Naive thymus-derived CD8-positive, alpha-beta T cell (primary cell): Measurements from ENCODE around the gene GCFC2. TPM values are rescaled to one million over a fixed set of nuclear protein-coding genes. Genes with fewer than 3 reads are reported as not detected.
"Not testable (repeated sequence)": the region's sequence is repeated elsewhere in the genome, so short reads cannot be mapped to it uniquely, and the experiment has no call there.

ENCODE experiments used
- ATAC-seq, 2 donors: fragments of 150-1000 bp; cut with Tn5 transposase in 1 of 2; sonication (Bioruptor Pico), chemical (Tn5 transposase) in 1 of 2; 1 replicate in 1 of 2; 2 replicates in 1 of 2; pipeline ENCODE4 v1.10.0; 2021; ENCODE audit warnings: mild to moderate bottlenecking in 2 of 2, moderate library complexity in 2 of 2
- POLR2A ChIA-PET: fragments of 350-600 bp; sonication (Branson Sonifier 250); formaldehyde crosslinking; loops from one replicate; lab custom pipeline; 2021; ENCODE audit warnings: antibody characterized with exemption; lab: Charles Lee
- DNase-seq, 10 donors: peaks; one replicate each; pipeline versions ENCODE4 v3.0.0 to v3.0.0-alpha.2; 2020 to 2022
- H3K27ac Mint-ChIP-seq, 10 donors: one replicate each; pipeline ENCODE4 v1.8.0; 2020 to 2022; ENCODE audit warnings: mild to moderate bottlenecking in 10 of 10, mixed read lengths in 10 of 10, moderate library complexity in 4 of 10, inconsistent platforms in 1 of 10
- H3K27me3 Mint-ChIP-seq, 5 donors: one replicate each; pipeline ENCODE4 v1.8.0; 2021 to 2022; ENCODE audit warnings: mixed read lengths in 5 of 5
- H3K36me3 Mint-ChIP-seq, 3 donors: one replicate each; pipeline ENCODE4 v1.8.0; 2020 to 2022; ENCODE audit warnings: mixed read lengths in 3 of 3, mild to moderate bottlenecking in 2 of 3, inconsistent platforms in 1 of 3
- H3K4me1 Mint-ChIP-seq, 4 donors: one replicate each; pipeline ENCODE4 v1.8.0; 2021 to 2022; ENCODE audit warnings: mixed read lengths in 4 of 4
- H3K4me3 Mint-ChIP-seq, 10 donors: one replicate each; pipeline ENCODE4 v1.8.0; 2020 to 2022; ENCODE audit warnings: mild to moderate bottlenecking in 10 of 10, mixed read lengths in 10 of 10, moderate library complexity in 6 of 10, inconsistent platforms in 1 of 10
- H3K9me3 Mint-ChIP-seq, 9 donors: one replicate each; pipeline ENCODE4 v1.8.0; 2020 to 2022; ENCODE audit warnings: mixed read lengths in 9 of 9, mild to moderate bottlenecking in 3 of 9, inconsistent platforms in 1 of 9, moderate library complexity in 1 of 9
- polyA plus RNA-seq, 3 donors: library from polyadenylated mRNA; unstranded; fragments of 300-500 nt; fragmentation: Illumina TruSeq; gene quantifications; one replicate each; pipeline ENCODE4 v1.2.3, GENCODE V29; 2021
- total RNA-seq, 8 experiments: library from RNA in 2 of 8; stranded (reverse) in 2 of 8; gene quantifications; one replicate each; pipeline ENCODE4 v1.2.3 and lab custom pipeline; 2021 to 2026

The GCFC2 gene
- total and polyA plus RNA-seq, 5 experiments from 2014 or later: 27.1 to 41.0 (median 34.5) TPM

- peaks cover 0 to 6% (median 4%) of the 10 kb centered on the region in 4 donors for H3K4me1 Mint-ChIP-seq
- H3K9me3 Mint-ChIP-seq: no peaks in the 10 kb centered on the region
- DNase-seq: no peak
- no peaks in the 10 kb centered on the region for H3K27me3 Mint-ChIP-seq
- H3K36me3 Mint-ChIP-seq: peaks cover 0 to 45% (median 4%) of the 10 kb centered on the region in 3 donors
- POLR2A ChIA-PET: no interaction called here
- no peak for ATAC-seq
- no peak overlapping the region for H3K4me3 Mint-ChIP-seq
- H3K27ac Mint-ChIP-seq: peak overlapping the region in 2 of 10 donors; percentile 34 to 35
Observed at GRCh38 chr2:75675908-75676307, 34.8 kb downstream of the GCFC2 start.

- H3K36me3 Mint-ChIP-seq: peaks cover 0 to 45% (median 7%) of the 10 kb centered on the region in 3 donors
- H3K4me1 Mint-ChIP-seq, H3K27ac Mint-ChIP-seq, ATAC-seq, H3K27me3 Mint-ChIP-seq, H3K9me3 Mint-ChIP-seq, H3K4me3 Mint-ChIP-seq, DNase-seq, POLR2A ChIA-PET: not testable (repeated sequence)
Observed at GRCh38 chr2:75675423-75675822, 35.3 kb downstream of the GCFC2 start.

DNA sequence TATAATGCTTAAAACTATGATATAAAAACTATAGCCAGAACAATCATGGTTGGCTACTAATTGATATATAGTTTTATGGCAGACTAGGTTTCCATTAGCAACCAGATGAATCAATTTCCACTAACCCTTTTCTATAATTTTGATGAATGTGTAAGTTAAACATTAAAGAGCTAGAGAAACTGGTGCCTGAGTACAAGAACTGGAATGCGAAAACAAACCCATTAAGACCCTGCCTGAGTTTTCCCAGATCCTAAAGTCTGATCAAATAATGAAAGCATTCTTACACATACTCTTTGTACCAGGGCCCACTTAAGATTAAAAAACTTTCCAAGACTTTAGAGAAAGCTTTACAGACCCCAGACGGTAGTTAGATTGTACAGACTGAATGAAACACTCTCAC, 42.8 kb downstream of the GCFC2 start:
- no peak for DNase-seq
- peaks cover 0 to 1% (median 0%) of the 10 kb centered on the region in 4 donors for H3K4me1 Mint-ChIP-seq
- peak overlapping the region in 2 of 10 donors; percentile 55 to 63 for H3K27ac Mint-ChIP-seq
- H3K27me3 Mint-ChIP-seq: no peaks in the 10 kb centered on the region
- POLR2A ChIA-PET: no interaction called here
- H3K9me3 Mint-ChIP-seq: no peaks in the 10 kb centered on the region
- ATAC-seq: no peak
- H3K4me3 Mint-ChIP-seq: no peak overlapping the region
- H3K36me3 Mint-ChIP-seq: peaks cover 0 to 62% (median 22%) of the 10 kb centered on the region in 3 donors

DNA sequence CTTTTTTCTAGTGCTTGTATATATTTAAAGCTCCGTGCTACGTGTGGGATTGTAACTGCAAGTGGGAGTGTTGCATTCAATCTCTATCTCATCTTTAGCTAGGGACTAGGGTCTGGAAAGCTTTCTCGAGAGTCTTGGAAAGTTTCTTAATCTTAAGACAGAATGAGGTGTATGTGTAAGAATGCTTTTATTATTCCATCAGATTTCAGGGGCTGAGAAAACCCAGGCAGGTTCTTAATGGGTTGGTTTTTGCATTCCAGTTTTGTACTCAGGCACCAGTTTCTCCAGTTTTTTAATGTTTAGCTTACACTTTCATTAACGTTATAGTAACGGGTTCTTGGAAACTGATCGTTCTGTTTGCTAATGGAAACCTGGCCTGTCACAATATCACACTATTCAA, 43.8 kb downstream of the GCFC2 start:
- no peaks in the 10 kb centered on the region for H3K9me3 Mint-ChIP-seq
- ATAC-seq (no peak), DNase-seq (no peak)
- H3K4me3 Mint-ChIP-seq: no peak overlapping the region
- H3K27me3 Mint-ChIP-seq: no peaks in the 10 kb centered on the region
- H3K27ac Mint-ChIP-seq: peak overlapping the region in 1 of 10 donors; percentile 26
- peaks cover under 1 to 66% (median 29%) of the 10 kb centered on the region in 3 donors for H3K36me3 Mint-ChIP-seq
- POLR2A ChIA-PET: no interaction called here
- H3K4me1 Mint-ChIP-seq: peaks cover 0 to 2% (median 0%) of the 10 kb centered on the region in 4 donors

- H3K4me1 Mint-ChIP-seq: peaks cover 8 to 28% (median 19%) of the 10 kb centered on the region in 4 donors
Observed at GRCh38 chr2:75657798-75658197, 52.9 kb downstream of the GCFC2 start.

GRCh38 chr2:75656563-75656962, 54.2 kb downstream of the GCFC2 start:
- H3K4me3 Mint-ChIP-seq: no peak overlapping the region
- H3K4me1 Mint-ChIP-seq: peaks cover 8 to 30% (median 19%) of the 10 kb centered on the region in 4 donors

More at GRCh38 chr2:75657798-75658197, 52.9 kb downstream of the GCFC2 start:
- ATAC-seq (no peak), DNase-seq (no peak)
- Mint-ChIP-seq H3K27me3 (no peaks in the 10 kb centered on the region), H3K36me3 (peaks cover 65 to 94% (median 85%) of the 10 kb centered on the region in 3 donors), H3K9me3 (peaks cover 0 to 27% (median 18%) of the 10 kb centered on the region in 9 donors), H3K4me3 (no peak overlapping the region), H3K27ac (no peak overlapping the region)
- POLR2A ChIA-PET: no interaction called here

DNA sequence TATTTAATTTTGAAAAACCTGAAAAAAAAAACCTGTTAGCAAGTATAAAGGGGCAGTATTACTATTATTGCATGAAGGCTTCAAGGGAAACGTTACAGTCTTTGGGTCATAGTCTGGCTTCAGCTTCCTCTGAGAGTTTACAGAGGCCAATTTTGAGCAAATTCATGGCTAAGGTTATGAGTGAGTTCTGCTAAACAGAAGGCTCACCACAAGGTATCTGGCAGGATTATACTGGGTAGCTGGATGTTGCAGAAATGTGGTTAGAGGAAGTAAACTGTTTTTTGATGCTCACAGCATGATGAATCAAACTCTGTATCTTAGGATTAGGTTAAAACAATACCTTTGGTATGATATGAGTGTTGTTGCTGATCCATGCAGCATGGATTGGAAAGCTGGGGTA, 54.9 kb downstream of the GCFC2 start:
- Mint-ChIP-seq H3K4me1 (peaks cover 11 to 34% (median 22%) of the 10 kb centered on the region in 4 donors), H3K27me3 (no peaks in the 10 kb centered on the region), H3K4me3 (no peak overlapping the region), H3K9me3 (peaks cover 0 to 27% (median 18%) of the 10 kb centered on the region in 9 donors), H3K27ac (peak overlapping the region in 1 of 10 donors; percentile 51), H3K36me3 (peaks cover 58 to 94% (median 78%) of the 10 kb centered on the region in 3 donors)
- ATAC-seq (no peak), DNase-seq (no peak)
- POLR2A ChIA-PET: no interaction called here

More at GRCh38 chr2:75656563-75656962, 54.2 kb downstream of the GCFC2 start:
- ATAC-seq: no peak
- Mint-ChIP-seq H3K27ac (peak overlapping the region in 1 of 10 donors; percentile 16), H3K9me3 (peaks cover 0 to 27% (median 18%) of the 10 kb centered on the region in 9 donors), H3K36me3 (peaks cover 61 to 93% (median 82%) of the 10 kb centered on the region in 3 donors), H3K27me3 (no peaks in the 10 kb centered on the region)
- DNase-seq: no peak
- POLR2A ChIA-PET: no interaction called here

DNA sequence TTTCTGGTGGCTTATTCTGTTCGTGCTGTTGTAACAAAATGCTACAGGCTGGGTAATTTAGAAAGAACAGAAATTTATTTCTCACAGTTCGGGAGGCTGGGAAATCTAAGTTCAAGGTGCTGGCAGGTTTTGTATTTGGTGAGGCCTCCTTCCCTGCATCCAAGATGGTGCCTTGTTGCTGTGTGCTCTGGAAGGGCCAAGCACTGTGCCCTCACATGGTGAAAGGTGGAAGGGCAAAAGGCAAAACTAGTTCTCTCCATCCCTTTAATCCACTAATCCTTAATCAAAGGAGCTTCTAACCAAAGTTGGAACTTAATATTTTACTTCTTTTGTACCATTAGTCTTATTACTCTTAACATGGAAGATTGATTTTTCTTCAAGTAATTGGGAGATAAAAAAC, 56.7 kb downstream of the GCFC2 start:
- Mint-ChIP-seq H3K4me1 (peaks cover 21 to 48% (median 28%) of the 10 kb centered on the region in 4 donors), H3K36me3 (peaks cover 46 to 95% (median 64%) of the 10 kb centered on the region in 3 donors), H3K4me3 (no peak overlapping the region), H3K9me3 (peaks cover 0 to 12% (median 6%) of the 10 kb centered on the region in 9 donors), H3K27me3 (no peaks in the 10 kb centered on the region), H3K27ac (peak overlapping the region in 4 of 10 donors; percentile 36 to 66 (median 38))
- POLR2A ChIA-PET: no interaction called here
- no peak for ATAC-seq
- DNase-seq: no peak

- H3K4me3 Mint-ChIP-seq: peak overlapping the region; percentile 93 to 97 (median 95)
- peaks cover 13 to 47% (median 34%) of the 10 kb centered on the region in 4 donors for H3K4me1 Mint-ChIP-seq
- ATAC-seq (no peak), DNase-seq (no peak)
- peaks cover 0 to 3% (median 0%) of the 10 kb centered on the region in 9 donors for H3K9me3 Mint-ChIP-seq
- POLR2A ChIA-PET: interaction anchor here (0.9 kb wide), 1 partner anchor 21 kb away, joined by 3 read pairs; no protein-coding TSS in a partner anchor
- H3K36me3 Mint-ChIP-seq: peaks cover 3 to 43% (median 9%) of the 10 kb centered on the region in 3 donors
- peak overlapping the region in 9 of 10 donors; percentile 86 to 96 (median 94) for H3K27ac Mint-ChIP-seq
- H3K27me3 Mint-ChIP-seq: peaks cover 0 to 2% (median 0%) of the 10 kb centered on the region in 5 donors
Observed at GRCh38 chr2:75647771-75648170, 62.9 kb downstream of the GCFC2 start.

DNA sequence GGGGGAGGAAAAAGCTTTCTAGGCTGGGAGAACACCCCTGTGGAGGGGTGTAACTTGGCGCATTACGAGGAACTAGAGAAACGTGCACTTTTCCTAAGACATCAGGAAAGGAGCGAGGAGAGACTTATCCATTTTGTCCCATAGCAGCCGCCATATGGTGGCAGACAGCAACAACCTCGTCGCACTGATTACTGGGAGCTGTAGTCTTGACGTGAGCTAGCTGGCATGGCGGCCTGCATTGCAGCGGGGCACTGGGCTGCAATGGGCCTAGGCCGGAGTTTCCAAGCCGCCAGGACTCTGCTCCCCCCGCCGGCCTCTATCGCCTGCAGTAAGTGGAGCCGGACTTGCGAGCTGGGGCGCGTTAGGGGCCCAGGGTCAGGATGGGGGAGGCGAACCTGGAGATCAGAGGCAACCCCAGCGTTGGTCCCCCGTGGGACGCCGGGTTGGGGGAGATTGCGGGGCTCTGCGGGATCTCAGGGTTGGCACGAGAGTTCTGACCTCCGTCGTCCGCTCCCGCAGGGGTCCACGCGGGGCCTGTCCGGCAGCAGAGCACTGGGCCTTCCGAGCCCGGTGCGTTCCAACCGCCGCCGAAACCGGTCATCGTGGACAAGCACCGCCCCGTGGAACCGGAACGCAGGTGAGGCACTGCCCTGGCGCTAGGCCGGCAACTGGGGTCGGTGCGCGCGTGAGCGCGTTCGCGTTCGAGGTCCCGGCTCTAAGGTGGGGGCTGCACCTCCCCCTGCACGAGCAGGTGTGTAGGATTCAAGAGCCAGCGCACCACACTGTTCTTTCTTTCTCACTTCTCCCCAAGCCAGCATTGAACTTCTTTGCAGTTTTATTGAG, 63.9 kb downstream of the GCFC2 start, which contains the start of gene MRPL19:
TSS of gene MRPL19 (plus strand) at position 201 of the 843 bp plus-strand sequence. CDS start at position 226, 25 bp downstream.
- ATAC-seq (peak; percentile 95 to 98), DNase-seq (peak; percentile 49 to 86 (median 72))
- Mint-ChIP-seq H3K9me3 (peaks cover 0 to 3% (median 0%) of the 10 kb centered on the region in 9 donors), H3K4me3 (peak within 1 kb of the TSS; percentile 93 to 97 (median 95)), H3K4me1 (peaks cover 13 to 44% (median 33%) of the 10 kb centered on the region in 4 donors), H3K27me3 (peaks cover 0 to 2% (median 0%) of the 10 kb centered on the region in 5 donors), H3K36me3 (peaks cover 3 to 35% (median 3%) of the 10 kb centered on the region in 3 donors), H3K27ac (peak within 1 kb of the TSS; percentile 86 to 96 (median 94))
- POLR2A ChIA-PET: interaction anchor here (0.6 to 1.5 kb wide), 2 partner anchors 64 to 807 kb away, joined by 3 to 13 read pairs; partner anchors contain the start of gene GCFC2

DNA sequence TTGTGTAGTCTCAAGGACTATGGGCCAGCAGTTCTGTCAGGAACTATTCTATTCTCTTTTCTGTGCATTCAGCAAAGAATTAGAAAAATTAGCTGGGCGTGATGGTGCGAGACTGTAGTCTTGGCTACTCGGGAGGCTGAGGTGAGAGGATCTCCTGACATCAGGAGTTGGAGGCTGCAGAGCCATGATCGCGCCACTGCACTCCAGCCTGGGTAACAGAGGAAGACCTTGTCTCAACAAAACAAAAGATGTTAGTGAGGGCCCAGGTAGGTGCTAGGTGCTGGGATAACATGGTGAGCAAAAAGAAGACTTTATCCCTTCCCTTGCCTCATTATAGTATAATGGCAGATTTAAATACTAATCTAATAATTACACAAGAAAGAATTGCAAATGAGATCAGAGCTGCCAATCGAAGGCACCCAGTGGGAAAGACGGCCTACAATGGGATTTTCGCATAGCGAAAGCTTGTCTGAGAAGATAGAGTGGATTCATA, 64.6 kb downstream of the GCFC2 start:
- POLR2A ChIA-PET: interaction anchor here (1.5 kb wide), 1 partner anchor 64 kb away, joined by 13 read pairs; the partner anchor contains the start of gene GCFC2
- Mint-ChIP-seq H3K4me1 (peaks cover 13 to 40% (median 30%) of the 10 kb centered on the region in 4 donors), H3K27me3 (peaks cover 0 to 2% (median 0%) of the 10 kb centered on the region in 5 donors), H3K4me3 (peak overlapping the region; percentile 93 to 97 (median 95)), H3K27ac (peak overlapping the region; percentile 86 to 96 (median 94)), H3K9me3 (peaks cover 0 to 3% (median 0%) of the 10 kb centered on the region in 9 donors), H3K36me3 (peaks cover 3 to 28% (median 3%) of the 10 kb centered on the region in 3 donors)
- ATAC-seq: peak in 1 of 2 donors; percentile 7
- DNase-seq: no peak

DNA sequence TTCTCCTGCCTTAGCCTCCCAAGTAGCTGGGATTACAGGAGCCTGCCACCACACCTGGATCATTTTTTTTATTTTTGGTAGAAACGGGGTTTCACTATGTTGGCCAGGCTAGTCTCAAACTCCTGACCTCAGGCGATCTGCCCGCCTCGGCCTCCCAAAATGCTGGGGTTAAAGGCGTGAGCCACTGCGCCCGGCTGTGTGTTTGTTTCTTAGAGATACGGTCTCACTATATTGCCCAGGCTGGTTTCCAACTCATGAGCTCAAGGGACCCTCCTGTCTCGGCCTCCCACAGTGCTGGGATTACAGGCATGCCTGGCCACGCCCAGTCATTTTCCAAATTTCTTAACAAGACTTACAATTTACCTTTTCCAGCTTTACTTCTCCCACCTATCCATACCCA, 65.1 kb downstream of the GCFC2 start:
- POLR2A ChIA-PET: interaction anchor here (1.5 kb wide), 1 partner anchor 65 kb away, joined by 13 read pairs; the partner anchor contains the start of gene GCFC2
- Mint-ChIP-seq H3K9me3 (peaks cover 0 to 3% (median 0%) of the 10 kb centered on the region in 9 donors), H3K4me3 (peak overlapping the region in 4 of 10 donors; percentile 26 to 96 (median 94))

More for the DNA sequence above, 65.1 kb downstream of the GCFC2 start:
- H3K4me1 Mint-ChIP-seq: peaks cover 10 to 39% (median 26%) of the 10 kb centered on the region in 4 donors
- H3K36me3 Mint-ChIP-seq: peaks cover 3 to 23% (median 3%) of the 10 kb centered on the region in 3 donors
- ATAC-seq (no peak), DNase-seq (no peak)
- peak overlapping the region in 3 of 10 donors; percentile 27 to 96 (median 87) for H3K27ac Mint-ChIP-seq
- H3K27me3 Mint-ChIP-seq: peaks cover 0 to 2% (median 0%) of the 10 kb centered on the region in 5 donors
